Keratinocyte (primary cell): Measurements from ENCODE around the gene PRKCA.

ENCODE experiments used
- CTCF ChIP-seq, 3 experiments: IDR thresholded peaks in 1 of 3; conservative IDR thresholded peaks in 1 of 3; optimal IDR thresholded peaks in 1 of 3; 2 replicates in 2 of 3; 3 replicates in 1 of 3; pipeline versions ENCODE3 to v1.5.1; 2011; ENCODE audit warnings: low read length in 3 of 3, mild to moderate bottlenecking in 3 of 3, moderate library complexity in 2 of 3, control low read depth in 1 of 3, inconsistent platforms in 1 of 3; ENCODE audit not compliant: insufficient read depth in 2 of 3; ENCODE audit errors: extremely low read depth in 1 of 3
- EZH2 ChIP-seq: IDR thresholded peaks from one replicate; pipeline ENCODE4 v1.6.1; 2012; ENCODE audit warnings: inconsistent platforms, mild to moderate bottlenecking, low read length, moderate library complexity

- TF ChIP-seq CTCF (optimal IDR thresholded peaks at IDR 0.05 in 1 of 3, IDR thresholded peaks at IDR 0.05 in 1 of 3, conservative IDR thresholded peaks at IDR 0.05 in 1 of 3; ENCODE audit: extremely low read depth in 1 of 3, insufficient read depth in 2 of 3, low read length in 3 of 3) (no peak), EZH2 (no peak)
Measured at GRCh38 chr17:66411520-66411919, 109.1 kb downstream of the PRKCA start.
